Psoas muscle (tissue), 8 donors: Measurements from ENCODE around the gene PHC2. TPM values are rescaled to one million over a fixed set of nuclear protein-coding genes. Genes with fewer than 3 reads are reported as not detected.

Experiments
- ATAC-seq, 4 donors: fragments of 200-7000 bp; cut with Tn5 transposase; one replicate each; pipeline ENCODE4 v1.9.1; 2020; ENCODE audit warnings: moderate library complexity in 3 of 4, mild to moderate bottlenecking in 2 of 4
- DNase-seq, 2 donors: peaks; one replicate each; pipeline ENCODE4 v3.0.0-alpha.2; 2020
- H3K27ac ChIP-seq: fragments of 200-600 bp; one replicate; pipeline ENCODE4 v1.8.0; 2022
- H3K27me3 ChIP-seq, 3 donors: fragments of 200-600 bp in 1 of 3; one replicate each; pipeline versions ENCODE4 v1.6.1 to v1.8.0; 2013 to 2022; ENCODE audit warnings: low read length in 2 of 3, mild to moderate bottlenecking in 2 of 3, moderate library complexity in 1 of 3; ENCODE audit not compliant: insufficient read depth in 3 of 3
- H3K36me3 ChIP-seq, 2 donors: fragments of 200-600 bp in 1 of 2; one replicate each; pipeline versions ENCODE4 v1.6.1 to v1.8.0; 2013 to 2022; ENCODE audit warnings: low read depth in 1 of 2, mild to moderate bottlenecking in 1 of 2, moderate library complexity in 1 of 2; ENCODE audit not compliant: insufficient read depth in 1 of 2
- H3K4me1 ChIP-seq: fragments of 200-600 bp; one replicate; pipeline ENCODE4 v1.8.0; 2022
- H3K4me3 ChIP-seq: fragments of 200-600 bp; one replicate; pipeline ENCODE4 v1.8.0; 2022; ENCODE audit warnings: mild to moderate bottlenecking
- H3K9me3 ChIP-seq: fragments of 200-600 bp; one replicate; pipeline ENCODE4 v1.8.0; 2022
- WGBS, 3 donors: extraction: QIAGEN DNeasy Blood & Tissue Kit; methylation state at CpG; one replicate each; pipeline versions ENCODE4 v1.1.6 to v1.1.7; 2013; 5-methylcytosine and 5-hydroxymethylcytosine counted together
- intact Hi-C, 2 donors: fragments of 100-400 bp; cut with DNase I; formaldehyde crosslinking; loops; one replicate each; pipeline versions ENCODE4 v1.11.0 to v1.14.2; 2022
- polyA plus RNA-seq, 3 donors: library from polyadenylated mRNA; stranded (reverse); fragments of 200-250 nt; gene quantifications; one replicate each; pipeline ENCODE4 v1.2.3, GENCODE V29; 2013
- total RNA-seq, 4 donors: library from RNA; stranded (reverse); fragmentation: NEBNext Ultra II Directional in 2 of 4; extraction: Animal tissue kit (Norgen Biotek cat#: 25700) in 2 of 4; gene quantifications; one replicate each; pipeline versions ENCODE4 v1.2.1 to v1.2.4, GENCODE V29; 2021 to 2023
- TF ChIP-seq, protein P1 (sequence below): fragments of 200-600 bp; IDR thresholded peaks from one replicate; pipeline ENCODE4 v1.8.0; 2022; ENCODE audit warnings: antibody characterized with exemption
- donor health status: healthy with polysubstance abuse.
- donor health status: DM: no; HTN: no; CAD: no; lungs with moderate emphysema.
- donor health status: Bipolar disorder and iron deficiency.
- donor health status: healthy.
- donor health status: DM: yes; HTN: yes; CAD: no.
- donor health status: DM: no; HTN: no; CAD: no.
- donor health status: DM: no; HTN: no; CAD: no.
- donor health status: DM: yes; HTN: yes; CAD: no.

The PHC2 gene
- total and polyA plus RNA-seq, 7 donors = 74.1 to 427 (median 338) TPM

DNA sequence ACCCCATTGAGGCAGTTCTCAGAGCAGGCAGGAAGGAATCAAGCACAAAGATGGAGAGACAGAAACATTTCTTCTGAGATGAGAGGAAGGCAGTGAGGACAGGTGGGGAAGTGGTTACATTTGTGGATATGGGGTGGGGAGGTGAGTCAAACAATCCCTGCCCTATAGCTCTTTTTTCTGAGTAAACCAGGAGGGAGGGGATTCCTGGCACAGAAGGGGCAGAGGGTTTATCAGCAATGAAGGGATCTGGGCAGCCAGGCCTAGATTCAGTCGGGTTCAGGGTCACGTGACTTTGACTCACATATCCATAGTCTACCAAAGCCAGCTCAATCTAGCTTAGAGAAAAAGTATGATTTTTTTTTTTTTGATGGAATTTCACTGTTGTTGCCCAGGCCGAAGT is 15.7 kb upstream of the PHC2 start:
- H3K27me3 ChIP-seq = peaks cover 0 to 2% (median 0%) of the 10 kb centered on the region in 3 donors
- 80 to 90% (median 89%) methylated on average over 3 of the region's 3 CpGs for WGBS, 3 donors
- H3K9me3 ChIP-seq = no peaks in the 10 kb centered on the region
- H3K4me1 ChIP-seq = peaks cover 24% of the 10 kb centered on the region
- TF ChIP-seq, protein P1, sequence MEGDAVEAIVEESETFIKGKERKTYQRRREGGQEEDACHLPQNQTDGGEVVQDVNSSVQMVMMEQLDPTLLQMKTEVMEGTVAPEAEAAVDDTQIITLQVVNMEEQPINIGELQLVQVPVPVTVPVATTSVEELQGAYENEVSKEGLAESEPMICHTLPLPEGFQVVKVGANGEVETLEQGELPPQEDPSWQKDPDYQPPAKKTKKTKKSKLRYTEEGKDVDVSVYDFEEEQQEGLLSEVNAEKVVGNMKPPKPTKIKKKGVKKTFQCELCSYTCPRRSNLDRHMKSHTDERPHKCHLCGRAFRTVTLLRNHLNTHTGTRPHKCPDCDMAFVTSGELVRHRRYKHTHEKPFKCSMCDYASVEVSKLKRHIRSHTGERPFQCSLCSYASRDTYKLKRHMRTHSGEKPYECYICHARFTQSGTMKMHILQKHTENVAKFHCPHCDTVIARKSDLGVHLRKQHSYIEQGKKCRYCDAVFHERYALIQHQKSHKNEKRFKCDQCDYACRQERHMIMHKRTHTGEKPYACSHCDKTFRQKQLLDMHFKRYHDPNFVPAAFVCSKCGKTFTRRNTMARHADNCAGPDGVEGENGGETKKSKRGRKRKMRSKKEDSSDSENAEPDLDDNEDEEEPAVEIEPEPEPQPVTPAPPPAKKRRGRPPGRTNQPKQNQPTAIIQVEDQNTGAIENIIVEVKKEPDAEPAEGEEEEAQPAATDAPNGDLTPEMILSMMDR = no peak
- H3K27ac ChIP-seq = no peak overlapping the region
- H3K4me3 ChIP-seq = no peak overlapping the region
- H3K36me3 ChIP-seq = no peaks in the 10 kb centered on the region
- DNase-seq (no peak), ATAC-seq (no peak)
- intact Hi-C loops = no loop called here

DNA sequence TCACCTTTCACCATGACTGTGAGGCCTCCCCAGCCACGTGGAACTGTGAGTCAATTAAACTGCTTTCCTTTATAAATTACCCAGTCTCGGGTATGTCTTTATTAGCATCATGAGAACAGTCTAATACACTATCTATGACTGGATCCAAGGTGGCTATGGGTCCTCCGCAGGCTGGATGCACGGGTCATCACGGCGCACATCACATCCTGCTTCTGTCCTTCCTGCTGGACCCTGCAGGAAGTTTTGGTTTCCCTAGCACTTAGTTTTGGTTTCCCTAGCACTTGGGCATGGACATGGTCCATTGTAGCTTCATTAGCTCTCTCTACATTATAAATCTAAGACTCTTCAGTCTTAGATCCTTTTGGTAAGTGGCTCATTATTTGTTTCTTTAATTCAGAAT is 14.2 kb upstream of the PHC2 start:
- Histone ChIP-seq H3K36me3 (no peaks in the 10 kb centered on the region), H3K4me3 (no peak overlapping the region), H3K4me1 (peaks cover 24% of the 10 kb centered on the region), H3K27me3 (peaks cover 0 to 2% (median 0%) of the 10 kb centered on the region in 3 donors), H3K9me3 (no peaks in the 10 kb centered on the region), H3K27ac (no peak overlapping the region)
- ATAC-seq (no peak), DNase-seq (no peak)
- 71 to 84% (median 81%) methylated on average over 6 of the region's 6 CpGs for WGBS, 3 donors
- intact Hi-C loops = no loop called here
- TF ChIP-seq, protein P1 = no peak

DNA sequence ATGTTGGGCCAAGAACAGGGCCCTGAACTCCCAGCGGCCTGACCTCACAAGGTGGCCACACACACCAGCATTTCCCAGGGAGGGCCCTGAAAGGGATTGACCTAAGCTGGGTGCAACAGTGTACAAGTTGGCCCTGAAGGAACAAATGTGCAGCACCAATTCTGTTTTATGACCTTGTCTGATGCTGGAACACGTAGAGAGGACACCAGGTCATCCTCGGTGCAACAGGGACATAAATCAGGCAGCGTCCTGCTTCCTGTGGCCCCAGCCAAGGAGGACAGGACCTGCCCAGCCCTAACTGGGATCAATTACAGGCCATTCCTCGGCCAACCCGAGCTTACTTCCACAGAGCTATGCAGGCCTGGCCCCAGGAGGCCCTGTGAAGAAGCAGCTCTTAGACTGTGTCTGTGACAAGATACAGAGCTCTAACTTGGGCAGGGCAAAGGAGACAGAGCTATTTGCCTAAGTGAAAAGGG is 12.8 kb upstream of the PHC2 start:
- H3K4me3 ChIP-seq = no peak overlapping the region
- TF ChIP-seq, protein P1 = no peak
- peak; percentile 52 to 86 for DNase-seq
- intact Hi-C loops = no loop called here
- 12 to 15% (median 13%) methylated on average over 6 of the region's 6 CpGs for WGBS, 3 donors
- H3K36me3 ChIP-seq = no peaks in the 10 kb centered on the region
- H3K9me3 ChIP-seq = no peaks in the 10 kb centered on the region
- ATAC-seq = peak; percentile 88 to 98 (median 97)
- H3K4me1 ChIP-seq = peaks cover 24% of the 10 kb centered on the region
- H3K27me3 ChIP-seq = no peaks in the 10 kb centered on the region
- peak overlapping the region; percentile 66 for H3K27ac ChIP-seq

DNA sequence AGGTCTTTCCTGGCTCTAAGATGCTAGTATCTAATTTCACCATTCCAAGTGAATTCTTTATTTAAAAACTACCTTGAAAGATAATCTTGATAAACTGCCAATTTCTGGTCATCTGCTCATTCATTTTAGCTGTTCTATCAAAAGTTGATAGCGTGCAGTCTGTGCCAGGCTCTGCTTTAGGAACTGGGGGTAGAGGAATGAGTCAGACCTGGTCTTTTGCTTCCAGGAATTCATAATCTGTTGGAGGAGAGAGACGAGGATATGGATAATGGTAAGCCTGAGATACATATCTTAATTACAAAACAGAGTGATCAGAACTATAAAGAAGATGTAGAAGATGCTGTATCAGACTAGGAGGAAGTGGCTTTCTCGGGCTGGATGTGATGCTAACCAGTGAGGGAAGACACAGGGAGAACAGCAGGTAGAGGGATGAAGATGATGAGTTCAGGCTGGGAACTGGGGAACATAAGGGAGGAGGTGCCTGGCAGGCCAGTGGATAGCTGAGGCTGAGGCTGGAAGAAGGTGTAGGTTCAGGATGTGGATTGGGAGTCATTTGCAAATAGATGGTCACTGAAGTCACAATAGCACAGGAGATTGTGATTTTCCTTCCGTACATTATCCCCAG is 12.3 kb upstream of the PHC2 start:
- DNase-seq (no peak), ATAC-seq (peak in 2 of 4 donors; percentile 3 to 23)
- WGBS, 3 donors = 26 to 51% (median 50%) methylated on average over 4 of the region's 4 CpGs
- no peaks in the 10 kb centered on the region for H3K36me3 ChIP-seq
- peak overlapping the region; percentile 66 for H3K27ac ChIP-seq
- peaks cover 24% of the 10 kb centered on the region for H3K4me1 ChIP-seq
- intact Hi-C loops = no loop called here
- no peak overlapping the region for H3K4me3 ChIP-seq
- no peaks in the 10 kb centered on the region for H3K9me3 ChIP-seq
- TF ChIP-seq, protein P1 = no peak
- H3K27me3 ChIP-seq = no peaks in the 10 kb centered on the region

DNA sequence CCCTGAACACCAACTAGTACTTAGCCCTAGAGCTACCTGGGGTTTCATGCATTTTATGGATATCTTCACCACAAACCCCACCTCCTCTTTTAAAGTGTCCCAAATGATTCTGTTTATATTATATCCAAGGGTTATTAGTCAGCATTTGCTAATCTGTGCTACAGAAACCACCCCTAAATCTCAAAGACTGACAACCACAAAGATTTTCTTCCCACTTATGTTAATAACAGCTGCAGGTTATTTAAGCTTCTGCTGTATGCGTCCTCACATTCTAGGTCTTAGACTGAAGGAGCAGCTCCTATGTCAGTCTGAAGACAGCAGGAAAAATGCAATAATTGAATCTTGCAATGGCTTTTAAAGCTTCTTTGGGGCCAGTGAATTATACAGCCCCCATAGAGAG is 11.2 kb upstream of the PHC2 start:
- TF ChIP-seq, protein P1 = no peak
- Histone ChIP-seq H3K4me1 (peaks cover 24% of the 10 kb centered on the region), H3K4me3 (no peak overlapping the region), H3K36me3 (no peaks in the 10 kb centered on the region), H3K9me3 (no peaks in the 10 kb centered on the region), H3K27ac (no peak overlapping the region), H3K27me3 (no peaks in the 10 kb centered on the region)
- 65 to 78% (median 72%) methylated on average over 1 of the region's 1 CpG for WGBS, 3 donors
- intact Hi-C loops = no loop called here
- DNase-seq = no peak
- no peak for ATAC-seq
